HCT116 (cell line): ENCODE measurements around the gene OCA2.

Experiments
- CTCF ChIP-seq, 3 experiments: fragments of 200-600 bp in 1 of 3; sonication (generic) in 1 of 3; IDR thresholded peaks in 2 of 3; conservative IDR thresholded peaks in 1 of 3; 2 replicates each; pipeline ENCODE4 v1.5.1; 2012 to 2017; ENCODE audit warnings: low read depth in 2 of 3, low read length in 2 of 3, antibody characterized with exemption in 1 of 3, borderline replicate concordance in 1 of 3, control low read depth in 1 of 3, mild to moderate bottlenecking in 1 of 3, mixed read lengths in 1 of 3, mixed run types in 1 of 3, moderate library complexity in 1 of 3; ENCODE audit not compliant: insufficient read depth in 1 of 3
- EGR1 ChIP-seq: IDR thresholded peaks from 2 replicates; pipeline ENCODE4 v1.6.1; 2012; ENCODE audit warnings: low read depth
- EZH2 ChIP-seq: fragments of 200-600 bp; sonication (generic); IDR thresholded peaks from 2 replicates; pipeline ENCODE4 v1.6.1; 2017; ENCODE audit warnings: antibody characterized with exemption, mixed run types
- EZH2phosphoT487 ChIP-seq: fragments of 200-600 bp; IDR thresholded peaks from 2 replicates; pipeline ENCODE4 v1.6.1; 2018; ENCODE audit warnings: antibody characterized with exemption, borderline replicate concordance
- FOSL1 ChIP-seq: IDR thresholded peaks from 2 replicates; pipeline ENCODE4 v1.6.1; 2012; ENCODE audit warnings: low read depth
- MAX ChIP-seq: IDR thresholded peaks from 2 replicates; pipeline ENCODE4 v1.6.1; 2012
- POLR2A ChIP-seq: IDR thresholded peaks from 2 replicates; pipeline ENCODE4 v1.7.0; 2011; ENCODE audit warnings: borderline replicate concordance; ENCODE audit not compliant: insufficient read depth, insufficient read length; ENCODE audit errors: extremely low read depth
- POLR2AphosphoS5 ChIP-seq: IDR thresholded peaks from 2 replicates; pipeline ENCODE4 v1.6.1; 2011; ENCODE audit warnings: mild to moderate bottlenecking, low read depth, low read length, moderate library complexity
- RAD21 ChIP-seq: IDR thresholded peaks from 2 replicates; pipeline ENCODE4 v1.6.1; 2012; ENCODE audit warnings: low read depth, mild to moderate bottlenecking
- TCF7L2 ChIP-seq: IDR thresholded peaks from 2 replicates; pipeline ENCODE4 v1.7.0; 2011; ENCODE audit warnings: borderline replicate concordance, inconsistent platforms; ENCODE audit not compliant: insufficient read depth, insufficient read length; ENCODE audit errors: extremely low read depth
- ZBTB33 ChIP-seq: IDR thresholded peaks from 2 replicates; pipeline ENCODE4 v1.6.1; 2011; ENCODE audit warnings: mild to moderate bottlenecking, low read length, moderate library complexity; ENCODE audit not compliant: insufficient replicate concordance; ENCODE audit errors: extremely low read depth

- TF ChIP-seq POLR2A: no peak
- no peak for TF ChIP-seq TCF7L2
- no peak for TF ChIP-seq EZH2
- no peak for TF ChIP-seq FOSL1
- no peak for TF ChIP-seq EGR1
- TF ChIP-seq CTCF (IDR thresholded peaks at IDR 0.05 in 2 of 3, conservative IDR thresholded peaks at IDR 0.05 in 1 of 3; ENCODE audit: borderline replicate concordance in 1 of 3, insufficient read depth in 1 of 3, low read depth in 2 of 3, low read length in 2 of 3): no peak
- no peak for TF ChIP-seq ZBTB33
- TF ChIP-seq EZH2phosphoT487: no peak
- no peak for TF ChIP-seq MAX
- no peak for TF ChIP-seq POLR2AphosphoS5
- TF ChIP-seq RAD21: no peak
Observed at GRCh38 chr15:27771892-27772291, 327.2 kb downstream of the OCA2 start.
